Activated CD4-positive, alpha-beta T cell treated with anti-CD3 and anti-CD28 coated beads, Interleukin-2, amount 50 U/mL, for 16 hours (primary cell): ENCODE data around the gene ZFP91.
"Not testable (repeated sequence)": the region's sequence is repeated elsewhere in the genome, so short reads cannot be mapped to it uniquely, and the experiment has no call there.

Experiments
- DNase-seq: peaks from one replicate; pipeline ENCODE4 v3.0.0-alpha.2; 2020

Gene ZFP91, protein sequence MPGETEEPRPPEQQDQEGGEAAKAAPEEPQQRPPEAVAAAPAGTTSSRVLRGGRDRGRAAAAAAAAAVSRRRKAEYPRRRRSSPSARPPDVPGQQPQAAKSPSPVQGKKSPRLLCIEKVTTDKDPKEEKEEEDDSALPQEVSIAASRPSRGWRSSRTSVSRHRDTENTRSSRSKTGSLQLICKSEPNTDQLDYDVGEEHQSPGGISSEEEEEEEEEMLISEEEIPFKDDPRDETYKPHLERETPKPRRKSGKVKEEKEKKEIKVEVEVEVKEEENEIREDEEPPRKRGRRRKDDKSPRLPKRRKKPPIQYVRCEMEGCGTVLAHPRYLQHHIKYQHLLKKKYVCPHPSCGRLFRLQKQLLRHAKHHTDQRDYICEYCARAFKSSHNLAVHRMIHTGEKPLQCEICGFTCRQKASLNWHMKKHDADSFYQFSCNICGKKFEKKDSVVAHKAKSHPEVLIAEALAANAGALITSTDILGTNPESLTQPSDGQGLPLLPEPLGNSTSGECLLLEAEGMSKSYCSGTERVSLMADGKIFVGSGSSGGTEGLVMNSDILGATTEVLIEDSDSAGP

DNA sequence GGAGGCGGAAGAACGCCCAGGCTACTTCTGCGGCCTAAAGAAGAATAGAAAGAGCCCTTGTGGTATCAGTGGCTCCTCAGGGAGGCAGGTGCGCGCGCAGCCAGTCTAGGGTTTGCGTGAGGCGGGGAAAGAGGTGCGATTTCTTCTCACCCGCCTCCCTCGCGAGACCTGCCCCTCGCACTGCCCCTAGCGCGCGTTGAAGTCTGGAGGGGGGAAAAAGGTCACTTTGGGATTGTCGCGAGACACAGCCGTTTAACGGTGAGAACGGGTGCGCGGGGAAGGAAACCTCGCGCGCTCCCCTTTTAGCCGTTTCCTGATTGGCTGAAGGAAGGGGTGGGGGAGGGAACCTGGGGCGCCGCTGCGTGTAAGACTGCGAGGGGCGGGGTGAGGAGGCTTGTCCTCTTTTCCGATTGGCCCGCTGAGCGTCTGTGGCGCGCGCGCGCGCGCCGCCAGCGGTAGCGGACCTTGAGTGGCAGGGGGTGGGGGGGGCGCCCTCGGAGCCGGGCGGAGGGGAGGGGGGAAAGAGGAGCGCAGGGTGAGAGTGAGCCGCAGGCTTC is at the start of gene ZFP91:
Gene ZFP91, plus strand, starts transcription at position 429 of the 557 bp plus-strand sequence. CDS start 219 bp downstream, outside the sequence.
- peak; percentile 97 for DNase-seq

DNA sequence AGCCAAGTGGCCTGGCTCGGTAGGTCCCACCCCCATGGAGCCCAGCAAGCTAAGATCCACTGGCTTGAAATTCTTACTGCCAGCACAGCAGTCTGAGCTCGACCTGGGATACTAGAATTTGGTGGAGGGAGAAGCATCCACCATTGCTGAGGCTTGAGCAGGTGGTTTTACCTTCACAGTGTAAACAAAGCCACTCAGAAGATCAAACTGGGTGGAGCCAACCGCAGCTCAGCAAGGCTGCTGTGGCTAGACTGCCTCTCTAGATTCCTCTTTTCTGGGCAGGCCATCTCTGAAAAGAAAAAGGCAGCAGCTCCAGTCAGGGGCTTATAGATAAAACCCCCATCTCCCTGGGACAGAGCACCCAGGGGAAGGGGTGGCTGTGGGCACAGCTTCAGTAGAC is 48.6 kb upstream of the ZFP91 start:
- no peak for DNase-seq

DNA sequence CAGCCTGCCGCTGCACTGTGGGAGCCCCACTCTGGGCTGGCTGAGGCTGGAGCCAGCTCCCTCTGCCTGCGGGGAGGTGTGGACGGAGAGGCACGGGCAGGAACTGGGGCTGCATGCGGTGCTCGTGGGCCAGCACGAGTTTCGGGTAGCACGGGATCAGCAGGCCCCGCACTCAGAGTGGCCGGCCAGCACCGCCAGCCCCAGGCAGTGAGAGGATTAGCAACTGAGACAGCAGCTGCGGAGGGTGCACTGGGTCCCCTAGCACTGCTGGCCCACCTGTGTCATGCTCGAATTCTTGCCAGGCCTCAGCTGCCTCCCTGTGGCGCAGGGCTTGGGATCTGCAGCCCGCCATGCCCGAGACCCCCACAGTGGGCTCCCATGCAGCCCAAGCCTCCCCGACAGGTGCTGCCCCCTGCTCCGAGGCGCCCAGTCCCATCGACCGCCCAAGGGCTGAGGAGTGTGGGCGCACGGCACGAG is 47.0 kb upstream of the ZFP91 start:
- no peak for DNase-seq

DNA sequence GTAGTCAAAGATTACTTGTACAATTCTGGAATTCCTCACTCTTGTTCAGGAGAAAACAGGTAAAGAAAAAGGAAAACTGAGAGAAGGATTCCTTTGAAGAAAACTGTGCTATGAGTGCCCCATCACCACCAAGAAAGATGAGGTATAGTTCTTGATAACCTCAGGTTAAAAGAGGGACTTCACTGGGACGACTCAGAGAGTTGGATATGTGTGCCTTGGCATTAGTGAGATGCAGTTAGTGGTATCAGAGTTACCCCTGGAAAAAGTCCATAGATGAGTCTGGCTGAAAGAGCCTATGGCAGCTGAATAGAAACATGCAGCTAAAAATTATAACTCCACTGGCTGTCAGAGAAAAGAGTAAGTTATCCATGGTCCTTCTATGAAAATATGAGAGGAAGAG is 32.0 kb upstream of the ZFP91 start:
- no peak for DNase-seq

DNA sequence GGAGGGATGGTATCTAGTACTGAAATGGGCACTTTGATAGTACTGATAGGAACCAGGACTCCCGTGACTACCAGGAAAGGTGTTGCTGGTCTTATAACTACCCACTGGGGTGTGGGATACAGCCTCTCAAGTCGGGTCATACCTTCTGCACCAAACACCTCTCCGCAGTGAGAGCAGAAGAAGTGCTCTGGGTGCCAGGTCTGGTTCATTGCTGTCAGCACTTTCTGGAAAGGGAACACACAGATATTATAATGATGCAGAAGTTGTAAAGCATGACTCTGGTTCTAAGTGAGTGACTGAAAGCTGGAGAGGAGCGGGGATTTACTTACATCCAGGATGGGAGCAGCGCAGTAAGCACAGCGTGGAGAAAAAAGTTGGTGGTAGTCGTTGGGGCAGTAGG is 29.2 kb upstream of the ZFP91 start:
- no peak for DNase-seq

DNA sequence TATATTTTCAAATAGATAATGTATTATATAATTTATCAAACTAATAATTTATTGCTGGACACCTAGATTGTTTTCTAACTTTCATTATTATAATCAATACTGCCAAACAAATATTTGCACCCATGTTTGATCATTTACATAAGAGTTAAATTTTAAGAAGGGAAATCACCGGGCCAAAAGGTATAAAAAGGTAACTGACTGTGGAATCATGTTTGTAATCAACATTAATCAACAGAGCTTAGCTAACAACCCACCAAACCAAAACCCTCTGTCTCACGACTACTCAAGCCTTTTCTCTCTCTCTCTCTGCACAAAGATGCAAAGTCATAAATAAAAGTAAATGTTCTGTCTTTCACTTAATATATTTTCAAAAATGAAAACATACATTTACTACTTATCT is 18.0 kb upstream of the ZFP91 start:
- DNase-seq = no peak

DNA sequence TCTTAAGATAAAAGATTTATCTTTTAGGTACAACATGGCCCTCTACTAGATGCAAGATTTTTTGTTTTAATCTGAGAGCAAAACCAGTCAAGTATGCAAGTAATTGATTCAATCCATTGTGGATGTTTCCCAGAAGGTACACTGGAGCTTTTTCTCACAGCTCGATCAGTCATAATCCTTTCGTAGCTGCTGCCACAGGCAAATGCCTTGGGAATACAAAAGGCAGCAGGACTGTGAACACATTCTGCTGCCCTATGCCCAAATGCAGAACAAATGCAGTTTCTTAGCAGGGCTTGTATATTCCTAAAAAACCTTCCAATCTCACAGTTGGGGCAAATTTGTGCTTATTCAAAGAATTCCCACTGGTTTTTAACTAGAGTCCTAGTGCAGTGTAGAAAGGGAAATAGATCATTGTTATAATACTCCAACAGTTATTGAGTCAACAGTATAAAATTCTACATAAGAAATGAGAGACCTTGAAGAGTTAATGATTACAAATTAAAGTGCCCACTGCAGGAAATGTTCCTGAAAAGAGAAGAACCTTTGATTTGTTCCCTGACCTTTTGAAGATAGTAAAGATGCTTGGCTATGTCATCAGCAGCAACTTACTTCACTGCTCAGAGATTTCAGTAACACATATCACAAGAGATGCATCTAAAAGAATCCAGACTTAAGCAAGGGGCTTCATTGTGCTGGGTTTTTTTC is 17.3 kb upstream of the ZFP91 start:
- no peak for DNase-seq

DNA sequence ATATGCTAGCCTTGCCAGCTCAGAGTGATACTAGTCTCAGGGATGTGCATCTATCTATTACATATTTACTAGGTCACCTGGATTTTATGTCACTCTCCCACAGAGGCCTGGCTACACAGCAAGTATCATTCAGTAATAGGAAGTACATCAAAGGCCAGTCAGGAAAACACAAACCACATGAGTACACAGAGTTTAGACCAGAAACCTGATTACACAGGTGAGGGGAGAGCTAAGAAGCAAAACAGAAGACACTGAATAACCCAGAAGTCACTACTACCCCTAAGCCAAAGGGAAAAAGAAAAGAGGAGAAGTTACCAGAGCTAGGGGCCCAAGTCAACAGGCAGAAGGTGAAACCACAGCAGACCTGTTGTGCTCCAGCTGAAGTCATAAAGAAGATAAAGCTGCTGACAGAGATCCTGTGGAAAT is 16.5 kb upstream of the ZFP91 start:
- no peak for DNase-seq

DNA sequence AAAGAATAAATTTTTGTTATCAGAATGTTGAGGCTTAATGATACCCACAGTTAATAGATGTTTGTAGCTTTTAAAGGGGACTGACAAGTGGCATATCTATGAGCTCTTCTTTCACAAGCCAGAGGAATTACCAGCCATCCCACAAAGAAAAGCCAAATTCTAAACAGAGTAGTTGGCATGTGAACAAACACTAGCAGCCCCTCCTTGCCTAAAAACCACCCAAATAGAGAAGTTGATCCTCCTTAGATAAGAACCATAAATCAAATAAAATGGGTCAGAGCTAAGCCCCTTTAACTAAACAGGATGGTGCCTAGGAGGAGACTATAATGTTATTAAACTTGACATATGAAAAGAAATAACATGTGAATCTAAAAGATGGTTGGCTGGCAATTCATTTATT is 14.6 kb upstream of the ZFP91 start:
- no peak for DNase-seq

DNA sequence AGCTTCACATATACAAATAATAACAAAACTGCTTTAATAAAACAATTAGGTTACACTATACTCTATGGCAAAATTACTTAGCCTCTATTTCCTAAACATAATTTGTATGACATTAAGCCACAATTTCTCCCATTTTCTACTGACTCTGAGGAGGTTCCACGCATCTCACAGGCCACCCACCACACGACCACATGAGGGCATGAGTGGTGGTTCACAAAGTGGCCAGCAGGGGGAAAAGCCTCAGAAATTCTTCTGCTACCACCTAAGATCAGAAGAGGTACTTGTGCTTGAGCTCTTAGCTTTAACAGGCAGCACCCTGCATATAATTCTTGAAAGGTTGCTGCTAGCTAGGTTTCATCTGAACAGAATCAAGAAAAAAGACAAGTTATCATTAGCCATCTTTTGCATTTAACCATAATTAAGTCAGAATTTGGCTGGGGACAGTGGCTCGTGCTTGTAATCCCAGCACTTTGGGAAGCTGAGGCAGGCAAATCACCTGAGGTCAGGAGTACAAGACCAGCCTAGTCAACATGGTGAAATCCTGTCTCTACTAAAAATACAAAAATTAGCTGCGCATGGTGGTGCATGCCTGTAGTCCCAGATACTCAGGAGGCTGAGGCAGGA is 10.9 kb upstream of the ZFP91 start:
- peak; percentile 75 for DNase-seq

DNA sequence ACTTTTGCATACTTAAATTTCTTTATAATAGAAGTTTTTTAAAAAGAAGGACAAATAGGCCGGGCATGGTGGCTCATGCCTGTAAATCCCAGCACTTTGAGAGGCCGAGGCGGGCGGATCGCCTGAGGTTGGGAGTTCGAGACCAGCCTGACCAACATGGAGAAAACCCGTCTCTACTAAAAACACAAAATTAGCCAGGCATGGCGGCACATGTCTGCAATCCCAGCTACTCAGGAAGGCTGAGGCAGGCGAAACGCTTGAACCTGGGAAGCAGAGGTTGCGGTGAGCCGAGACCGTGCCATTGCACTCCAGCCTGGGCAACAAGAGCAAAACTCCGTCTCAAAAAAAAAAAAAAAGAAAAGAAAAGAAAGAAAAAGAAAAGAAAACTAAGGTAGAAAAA is 6.0 kb upstream of the ZFP91 start:
- DNase-seq = not testable (repeated sequence)

DNA sequence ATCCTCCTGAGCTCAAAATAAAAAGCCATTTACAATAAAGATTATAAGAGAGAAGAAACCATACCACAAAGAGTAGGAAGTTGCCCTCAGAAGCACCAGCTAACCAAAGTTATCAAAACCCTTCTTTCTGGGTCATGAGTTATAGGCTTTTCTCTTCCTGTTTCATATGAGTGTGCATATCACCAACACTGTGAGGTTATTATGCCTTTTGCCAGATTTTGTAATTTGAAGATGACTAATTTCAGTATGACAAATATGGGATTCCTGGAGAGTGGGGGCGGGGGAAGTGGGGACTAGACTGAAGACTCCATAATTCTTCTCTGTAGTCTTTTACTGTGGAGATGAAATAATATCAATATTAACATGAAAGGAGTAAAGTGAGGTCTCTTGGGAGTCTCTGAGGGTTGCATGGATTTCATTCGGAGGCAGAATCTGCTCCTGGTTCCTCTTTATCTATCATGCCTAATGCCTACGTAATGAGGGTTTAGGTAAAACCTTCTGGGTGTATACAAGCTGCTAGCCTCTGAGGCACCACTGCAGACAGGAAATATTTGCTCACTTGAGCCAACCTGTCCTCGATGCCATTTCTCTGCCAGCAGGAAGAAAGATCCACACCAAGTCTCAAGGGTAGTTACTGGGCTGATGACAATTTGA is 5.3 kb upstream of the ZFP91 start:
- peak; percentile 86 for DNase-seq

DNA sequence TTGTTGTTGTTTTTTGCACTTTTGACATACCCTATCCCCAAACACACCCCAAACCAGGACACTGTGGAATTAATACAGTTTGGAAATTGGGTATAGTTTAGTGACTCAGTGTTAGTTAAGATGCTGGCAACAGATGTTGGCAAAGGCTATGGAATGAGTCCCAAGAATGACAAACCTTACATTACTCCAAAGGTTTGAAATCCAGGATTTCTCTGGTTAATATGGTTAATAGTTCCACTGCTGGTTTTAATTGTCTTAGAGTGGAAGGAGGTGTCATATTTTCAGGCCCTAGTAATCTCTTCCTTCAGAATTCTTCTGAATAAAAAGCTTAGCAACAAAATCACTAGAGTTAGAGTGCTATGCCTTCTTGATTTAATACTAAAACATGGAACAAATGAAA is 4.0 kb upstream of the ZFP91 start:
- DNase-seq = no peak

DNA sequence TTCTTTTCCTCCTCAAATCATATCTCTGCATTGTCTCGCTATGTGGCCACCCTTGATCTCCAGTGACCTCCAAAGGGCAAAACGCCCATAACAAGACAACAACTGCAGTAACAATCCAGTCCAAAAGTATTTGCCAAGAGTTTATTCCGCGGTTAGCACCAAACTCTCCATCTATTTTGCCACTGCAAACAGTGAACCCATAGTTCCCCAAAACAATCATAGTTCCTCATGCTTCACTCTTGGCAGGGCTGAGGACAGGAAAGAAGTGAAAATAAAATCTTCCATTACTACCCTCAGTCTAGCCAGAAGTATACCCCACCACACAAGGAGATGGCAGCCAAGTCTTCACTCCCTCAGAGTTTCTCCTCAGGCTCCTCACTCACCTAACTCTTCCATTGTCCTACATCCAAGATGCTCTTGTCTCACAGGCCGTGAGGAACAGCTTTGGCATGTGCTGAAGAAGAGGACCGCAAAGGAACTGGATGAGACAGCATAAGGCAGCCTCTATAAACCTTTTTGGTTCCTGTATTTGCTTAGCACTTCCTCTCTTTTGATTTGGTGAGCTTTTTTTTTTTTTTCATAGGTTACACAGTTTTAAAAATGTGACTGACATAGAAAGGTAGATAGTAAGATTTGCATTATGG is 3.4 kb upstream of the ZFP91 start, which contains the start of gene LPXN:
Gene LPXN, minus strand, starts transcription at position 480 of the 644 bp plus-strand sequence. Its CDS starts 84 bp downstream, at position 396.
- peak; percentile 73 for DNase-seq

DNA sequence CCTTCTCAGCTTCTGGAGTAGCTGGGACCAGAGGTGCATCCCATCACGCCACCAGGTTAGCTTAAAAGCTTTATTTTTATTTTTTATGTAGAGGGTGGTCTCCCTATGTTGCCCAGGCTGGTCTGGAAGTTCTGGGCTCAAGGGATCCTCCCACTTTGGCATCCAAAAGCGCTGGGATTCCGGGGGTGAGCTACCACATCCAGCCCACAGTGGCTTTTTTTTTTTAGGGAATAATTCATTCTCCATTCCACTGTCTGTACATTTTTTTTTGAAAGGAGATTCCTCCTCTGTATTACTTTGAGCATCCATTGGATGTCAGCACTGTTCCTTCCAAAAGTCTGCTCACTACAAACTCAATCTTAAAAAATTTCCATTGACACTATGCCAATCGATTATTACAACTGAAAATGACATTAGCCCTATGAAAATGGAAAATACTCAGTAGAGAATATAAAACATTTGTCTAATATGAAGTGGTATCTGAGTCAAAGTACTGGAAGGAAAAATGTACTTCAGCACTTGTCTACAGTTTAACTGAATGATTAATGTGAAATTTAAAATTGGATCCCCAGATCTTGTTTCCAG is 1.9 kb upstream of the ZFP91 start:
- no peak for DNase-seq

DNA sequence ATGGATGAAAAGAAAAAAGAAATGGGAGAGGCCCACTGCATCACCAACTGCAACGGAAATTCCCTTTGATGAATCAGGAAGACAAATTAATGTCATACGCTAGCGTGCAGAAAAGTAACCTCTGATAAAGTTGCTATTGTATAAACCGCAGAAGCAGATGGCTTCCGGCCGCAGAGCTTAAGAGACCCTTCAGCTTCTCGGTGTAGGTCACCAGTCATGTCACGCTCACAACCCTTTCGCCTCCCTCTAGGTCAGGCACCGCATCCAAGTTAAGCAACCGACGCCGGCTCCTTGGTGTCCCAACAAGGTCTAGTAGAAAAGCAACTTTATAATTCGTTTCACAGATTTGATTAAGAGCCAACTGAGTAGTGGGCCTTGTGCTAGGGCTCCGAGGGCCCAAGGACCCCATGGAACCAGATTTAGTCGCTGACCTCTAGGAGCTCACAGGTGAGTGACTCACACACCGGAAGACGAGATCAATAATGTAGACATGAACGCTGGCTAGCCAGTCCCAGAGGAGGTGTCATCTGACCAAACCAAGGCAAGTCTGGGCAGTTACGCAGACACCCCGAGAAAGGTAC is 1.2 kb upstream of the ZFP91 start:
- DNase-seq = peak; percentile 88

DNA sequence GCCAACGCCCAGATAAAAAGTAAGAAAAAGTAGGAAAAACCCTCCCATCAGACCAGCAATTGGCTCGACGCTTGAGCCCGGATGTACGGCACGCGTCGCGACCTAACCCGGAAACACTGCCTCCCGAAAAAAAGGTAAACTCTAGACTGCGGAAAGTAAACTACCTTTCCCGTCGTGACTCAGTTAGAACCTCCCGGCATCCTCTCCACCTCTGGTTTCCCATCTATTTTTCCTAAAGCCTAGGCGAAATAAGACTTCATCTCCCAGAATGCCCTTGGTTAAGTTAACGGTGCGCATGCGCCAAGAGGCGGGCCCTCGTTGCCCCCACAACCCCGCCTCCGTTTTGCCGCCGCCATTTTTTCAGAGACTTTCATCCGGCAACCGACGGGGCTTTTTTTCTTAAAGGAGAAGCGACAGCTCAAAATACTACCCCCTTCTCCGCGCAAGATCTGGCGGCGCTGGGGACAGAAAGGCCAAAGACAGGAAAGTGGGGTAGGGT is 678 bp upstream of the ZFP91 start:
- DNase-seq = peak; percentile 96

DNA sequence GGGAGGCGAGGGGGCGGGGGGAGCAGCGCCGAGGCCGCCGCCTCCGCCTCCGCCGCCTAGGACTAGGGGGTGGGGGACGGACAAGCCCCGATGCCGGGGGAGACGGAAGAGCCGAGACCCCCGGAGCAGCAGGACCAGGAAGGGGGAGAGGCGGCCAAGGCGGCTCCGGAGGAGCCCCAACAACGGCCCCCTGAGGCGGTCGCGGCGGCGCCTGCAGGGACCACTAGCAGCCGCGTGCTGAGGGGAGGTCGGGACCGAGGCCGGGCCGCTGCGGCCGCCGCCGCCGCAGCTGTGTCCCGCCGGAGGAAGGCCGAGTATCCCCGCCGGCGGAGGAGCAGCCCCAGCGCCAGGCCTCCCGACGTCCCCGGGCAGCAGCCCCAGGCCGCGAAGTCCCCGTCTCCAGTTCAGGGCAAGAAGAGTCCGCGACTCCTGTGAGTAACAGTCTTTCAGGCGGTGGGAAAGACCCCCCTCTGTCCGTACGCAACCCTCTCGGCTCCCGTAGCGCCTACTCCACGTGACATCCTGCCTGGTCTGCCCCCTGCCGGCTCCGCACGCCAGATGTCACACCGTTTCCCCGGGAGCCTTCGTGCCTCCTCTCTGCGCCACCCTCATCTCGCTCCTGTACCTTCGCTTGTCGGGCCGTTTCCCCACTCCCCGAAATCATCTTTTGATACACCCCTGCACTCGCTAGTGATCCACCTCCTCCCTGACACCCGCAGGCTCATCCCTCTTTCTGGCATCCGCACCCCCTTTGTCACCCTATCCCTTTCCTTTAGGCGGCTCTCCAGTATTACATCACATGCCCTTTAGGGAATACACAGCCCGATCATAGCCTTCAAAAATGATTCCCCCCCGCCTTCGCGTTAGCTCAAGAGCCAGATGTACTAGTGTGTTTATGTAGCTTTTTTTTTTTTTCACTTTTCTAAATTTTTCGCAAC is 598 bp downstream of the ZFP91 start:
- DNase-seq = peak; percentile 92

DNA sequence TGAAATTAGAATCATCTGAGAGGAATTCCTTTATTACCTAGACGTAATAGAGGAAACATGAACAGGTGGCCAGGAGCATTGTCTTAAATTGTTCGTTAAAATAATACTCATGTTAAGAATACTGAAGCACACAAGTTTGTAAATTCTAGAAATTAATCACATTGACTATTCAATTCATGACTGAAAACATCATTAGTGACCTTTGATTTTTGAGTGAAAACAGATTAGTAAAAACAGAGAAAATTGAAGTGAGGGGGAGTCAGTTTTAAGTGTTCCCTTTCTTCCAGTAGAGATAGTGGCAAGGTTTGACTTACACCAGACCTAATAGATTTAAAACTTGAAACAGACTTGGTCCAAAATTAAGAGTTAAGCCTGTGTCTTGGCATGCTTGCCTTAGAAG is 1.4 kb downstream of the ZFP91 start:
- DNase-seq = peak; percentile 39

DNA sequence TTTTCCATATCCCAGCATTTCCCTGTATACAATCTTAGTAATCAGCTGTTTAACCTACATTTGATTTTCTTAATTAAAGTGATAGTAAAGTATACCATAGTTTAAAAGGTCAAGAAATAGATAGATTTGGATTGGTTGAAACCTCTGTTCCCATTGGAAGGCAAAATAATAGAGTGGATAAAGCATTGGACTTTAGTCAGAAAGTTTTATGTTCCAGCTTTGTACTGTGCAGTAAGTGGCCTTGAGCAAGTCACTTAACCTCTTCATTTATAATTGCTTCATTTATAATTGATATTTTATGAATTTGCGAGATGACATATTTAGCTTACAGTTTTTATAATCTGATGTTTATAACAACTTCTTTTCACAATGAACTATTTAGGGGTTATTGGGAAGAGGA is 3.6 kb downstream of the ZFP91 start:
- DNase-seq = no peak
